NCI-H526 treated with DMSO at 0.1 percent for 48 hours (cell line): Measurements from ENCODE around the gene PRH1.

ENCODE experiments used
- DNase-seq: peaks from one replicate; lab custom pipeline; 2025; lab: John Stamatoyannopoulos, UW

PRH1 gene

DNA sequence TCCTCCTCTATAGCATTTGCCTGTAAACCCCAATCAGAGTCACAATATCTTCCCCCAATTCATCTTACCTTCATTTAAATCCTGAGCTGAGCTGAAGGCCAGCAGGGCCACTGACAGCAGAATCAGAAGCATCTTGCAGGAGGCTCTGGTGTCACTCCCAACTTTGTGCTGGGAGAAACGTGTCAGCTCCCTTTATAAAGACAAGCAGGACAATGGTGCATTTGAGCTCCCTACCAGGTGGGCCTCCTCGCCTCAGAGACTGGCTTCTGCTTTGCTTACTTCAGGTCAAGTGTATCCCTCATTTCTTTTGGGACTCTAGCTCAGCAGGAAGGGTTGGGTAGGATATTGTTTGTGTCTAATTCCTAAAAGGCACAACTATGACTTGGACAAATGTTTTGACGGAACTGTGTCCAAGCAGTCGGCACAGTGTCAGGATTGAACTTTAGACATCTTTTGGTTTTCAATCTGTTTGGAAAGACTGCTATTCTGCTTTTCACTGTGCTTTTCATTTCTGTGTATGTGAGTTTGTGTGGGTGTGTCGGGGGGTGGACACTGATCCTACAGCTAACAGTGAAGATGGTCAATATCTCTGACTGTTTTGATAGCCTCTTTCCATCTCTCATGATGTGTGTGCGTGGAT lies at the start of gene PRH1:
TSS of gene PRH1 (minus strand) at position 170 of the 640 bp plus-strand sequence. CDS start at position 132, 38 bp downstream.
- no peak for DNase-seq

DNA sequence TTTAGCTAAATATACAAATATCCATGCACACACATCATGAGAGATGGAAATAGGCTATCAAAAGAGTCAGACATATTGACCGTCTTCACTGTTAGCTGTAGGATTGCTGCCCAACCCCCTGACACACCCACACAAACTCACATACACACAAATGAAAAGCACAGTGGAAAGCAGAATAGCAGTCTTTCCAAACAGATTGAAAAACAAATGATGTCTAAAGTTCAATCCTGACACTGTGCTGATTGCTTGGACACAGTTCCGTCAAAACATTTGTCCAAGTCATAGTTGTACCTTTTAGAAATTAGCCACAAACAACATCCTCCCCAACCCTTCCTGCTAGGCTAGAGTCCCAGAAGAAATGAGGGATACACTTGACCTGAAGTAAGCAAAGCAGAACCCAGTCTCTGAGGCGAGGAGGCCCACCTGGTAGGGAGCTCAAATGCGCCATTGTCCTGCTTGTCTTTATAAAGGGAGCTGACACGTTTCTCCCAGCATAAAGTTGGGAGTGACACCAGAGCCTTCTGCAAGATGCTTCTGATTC lies 44.8 kb upstream of the PRH1 start, which contains the start of gene PRH2:
TSS of gene PRH2 (plus strand) at position 491 of the 541 bp plus-strand sequence. CDS start at position 529, 38 bp downstream.
- DNase-seq = no peak

DNA sequence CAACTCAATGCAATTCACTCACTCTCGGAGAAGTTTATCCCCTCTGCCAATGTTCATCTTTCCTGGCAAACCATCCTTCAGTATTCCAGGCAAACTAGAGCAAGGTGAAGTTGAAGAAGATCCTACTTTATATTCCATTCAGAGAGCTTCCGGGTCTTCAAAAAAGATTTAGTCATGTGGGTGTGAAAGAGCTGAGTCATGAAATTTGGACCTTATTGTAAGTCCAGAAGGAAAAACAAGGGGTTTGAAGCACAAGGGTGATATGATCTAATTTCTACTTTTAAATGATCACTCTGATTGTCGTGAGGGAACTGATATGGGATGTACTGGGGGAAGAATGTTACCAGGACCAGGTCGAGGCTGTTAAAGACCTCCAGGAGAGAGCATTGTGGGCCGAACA lies 42.2 kb upstream of the PRH1 start:
- DNase-seq = no peak

DNA sequence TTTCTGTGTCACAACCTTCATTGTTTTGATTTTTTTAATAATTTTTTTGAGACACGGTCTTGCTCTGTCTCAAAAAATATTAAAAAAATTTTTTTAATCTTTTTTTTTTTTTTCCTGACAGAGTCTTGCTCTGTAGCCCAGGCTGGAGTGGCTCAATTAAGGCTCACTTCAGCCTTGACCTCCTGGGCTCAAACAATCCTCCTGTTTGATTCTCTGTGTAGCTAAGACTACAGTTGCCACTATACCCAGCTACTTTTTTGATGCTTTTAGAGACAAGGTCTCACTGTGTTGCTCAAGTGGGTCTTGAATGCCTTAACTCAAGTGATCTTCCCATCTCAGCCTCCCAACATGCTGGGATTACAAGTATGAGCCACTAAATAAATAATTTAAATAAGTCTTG lies 35.8 kb upstream of the PRH1 start:
- DNase-seq = no peak

DNA sequence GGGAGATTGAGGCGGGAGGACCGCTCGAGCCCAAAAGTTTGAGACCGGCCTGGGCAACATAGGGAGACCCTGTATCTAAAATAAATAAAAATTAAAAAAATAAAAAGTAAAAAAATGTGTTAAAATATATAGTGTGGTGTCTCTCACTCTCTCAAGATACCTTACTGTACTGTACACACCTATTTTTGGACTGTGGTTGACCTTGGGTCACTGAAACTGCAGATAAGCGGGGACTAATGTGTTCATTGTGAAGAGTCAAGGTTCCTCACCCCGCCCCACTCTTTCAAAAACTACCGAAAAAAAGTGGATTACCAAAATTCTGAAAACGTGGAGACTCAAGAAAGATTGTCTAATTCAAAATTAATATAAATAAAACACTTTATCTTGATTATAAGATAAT lies 26.3 kb upstream of the PRH1 start:
- no peak for DNase-seq

DNA sequence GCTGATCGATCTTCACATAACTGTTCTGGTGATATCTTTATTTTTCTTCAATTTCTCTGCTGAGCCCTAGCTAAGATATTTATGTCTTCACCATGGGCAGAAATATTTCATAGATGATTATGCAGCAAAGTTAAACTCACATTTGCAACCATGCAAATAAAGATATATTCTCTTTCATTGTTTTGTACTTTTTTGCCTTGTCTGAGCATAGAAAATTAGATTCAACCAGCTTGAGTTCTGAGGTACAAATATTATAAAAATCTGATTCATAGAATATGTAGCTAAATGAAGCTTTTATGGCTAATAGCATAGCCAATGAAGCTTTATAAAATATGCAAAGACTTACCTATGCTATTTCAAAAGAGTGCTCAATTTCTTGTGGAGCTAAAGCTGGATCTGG lies 25.4 kb upstream of the PRH1 start, which contains the start of gene TAS2R13:
TSS of gene TAS2R13 (minus strand) at position 101 of the 400 bp plus-strand sequence. CDS start 264 bp downstream, outside the sequence.
- DNase-seq = no peak

DNA sequence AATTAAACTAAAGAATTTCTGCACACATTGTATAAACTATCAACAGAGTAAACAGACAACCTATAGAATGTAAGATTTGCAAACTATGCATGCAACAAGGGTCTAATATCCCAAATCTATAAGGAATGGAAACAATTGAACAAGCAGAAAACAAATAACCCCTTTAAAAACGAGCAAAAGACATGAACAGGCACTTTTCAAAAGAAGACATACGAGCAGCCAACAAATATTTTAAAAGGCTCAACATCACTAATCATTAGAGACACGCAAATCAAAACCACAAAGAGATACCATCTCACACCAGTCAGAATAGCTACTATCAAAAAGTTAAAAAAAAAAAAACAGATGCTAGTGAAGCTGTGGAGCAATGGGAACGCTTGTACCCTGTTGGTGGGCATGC lies 20.6 kb upstream of the PRH1 start:
- DNase-seq = no peak

DNA sequence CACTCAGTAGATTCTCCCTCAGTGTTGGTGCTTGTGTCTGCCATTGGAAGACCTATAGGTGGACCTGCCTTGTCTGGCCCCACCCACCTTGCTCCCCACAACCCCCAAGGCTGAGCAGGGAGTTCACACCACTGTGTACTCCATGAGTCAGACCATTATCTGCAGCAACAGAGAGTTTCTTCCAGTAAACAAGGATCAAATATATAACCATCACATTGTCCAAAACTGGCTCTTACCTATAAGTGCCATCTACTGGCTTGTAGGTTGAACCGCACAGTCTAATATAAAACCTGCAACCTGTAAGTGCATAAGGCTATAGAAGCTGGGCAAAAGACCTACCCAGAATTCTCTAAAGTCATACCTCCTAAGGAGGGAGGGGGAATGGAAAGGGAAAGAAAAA lies 17.4 kb upstream of the PRH1 start:
- no peak for DNase-seq

DNA sequence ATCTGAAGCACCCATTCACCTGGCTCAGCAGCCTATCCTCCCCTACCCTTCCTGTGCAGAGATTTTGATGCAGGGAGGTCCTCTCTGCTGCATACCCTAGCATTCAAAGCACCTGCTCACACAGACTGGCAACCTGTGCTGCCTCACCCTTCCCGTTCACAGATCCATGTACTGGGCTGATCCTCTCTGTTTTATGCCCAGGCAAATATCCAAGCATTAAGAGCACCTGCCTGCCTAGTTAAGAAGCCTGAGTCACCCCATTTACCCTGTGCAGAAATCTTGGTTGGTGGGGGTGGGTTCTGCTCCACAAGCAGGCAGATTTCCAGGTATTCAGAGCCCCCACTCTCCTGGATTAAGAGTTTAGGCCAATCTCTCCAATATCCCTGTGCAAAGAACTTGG lies 16.9 kb upstream of the PRH1 start:
- no peak for DNase-seq

DNA sequence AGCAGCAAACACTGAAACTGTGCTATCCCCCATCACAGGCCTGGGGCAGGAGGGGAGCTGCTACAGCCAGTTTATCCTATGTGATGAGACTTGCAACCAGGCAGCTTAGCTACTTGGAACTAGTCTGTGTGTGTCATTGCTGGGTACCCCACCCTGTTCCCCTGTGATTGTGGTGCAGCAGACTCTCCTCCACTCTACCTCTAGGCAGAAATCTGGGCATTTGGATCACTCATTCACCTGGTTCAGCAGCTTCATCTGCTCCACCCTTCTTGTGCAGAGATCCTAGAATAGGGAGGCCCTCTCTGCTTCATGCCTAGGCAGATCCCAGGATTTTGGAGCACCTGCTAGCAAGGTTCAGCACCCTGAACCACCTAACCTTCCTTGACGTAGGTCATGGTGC lies 16.5 kb upstream of the PRH1 start:
- no peak for DNase-seq

DNA sequence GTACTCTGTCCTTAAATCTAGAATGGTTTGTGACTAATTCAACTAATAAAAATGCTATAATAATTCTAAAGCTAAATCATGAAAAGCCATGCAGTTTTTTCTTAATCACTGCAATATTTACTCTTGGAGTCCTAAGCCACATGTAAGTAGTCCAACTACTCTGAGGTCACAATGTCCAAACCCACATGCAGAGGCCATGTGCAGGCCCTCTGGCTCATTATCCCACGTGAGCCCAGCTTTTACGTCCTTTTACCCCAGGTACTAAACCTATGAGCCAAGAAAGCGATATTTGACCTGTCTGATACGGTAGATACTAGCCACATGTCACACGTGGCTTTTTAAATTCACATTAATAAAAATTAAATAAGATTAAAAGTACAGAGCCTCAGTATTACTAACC lies 12.8 kb upstream of the PRH1 start:
- DNase-seq = no peak

DNA sequence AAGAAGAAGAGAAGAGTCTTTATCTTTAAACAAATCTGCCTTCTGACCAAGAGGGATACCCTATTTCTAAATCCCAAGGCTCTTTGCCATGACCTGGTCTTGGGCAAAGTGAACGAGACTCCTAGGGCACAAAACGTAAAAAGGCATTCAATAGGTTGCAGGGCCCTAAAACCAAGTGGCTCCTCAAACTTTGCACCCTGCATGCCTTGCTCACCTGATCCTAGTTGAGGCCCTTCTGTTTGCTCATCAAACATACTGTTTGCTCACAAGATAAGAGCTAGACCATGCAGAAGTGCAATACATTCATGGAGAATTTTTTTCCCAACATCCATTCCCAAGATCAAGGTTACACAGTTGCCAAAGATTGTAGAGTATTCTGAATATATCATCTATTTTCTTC lies 7.9 kb upstream of the PRH1 start:
- no peak for DNase-seq

DNA sequence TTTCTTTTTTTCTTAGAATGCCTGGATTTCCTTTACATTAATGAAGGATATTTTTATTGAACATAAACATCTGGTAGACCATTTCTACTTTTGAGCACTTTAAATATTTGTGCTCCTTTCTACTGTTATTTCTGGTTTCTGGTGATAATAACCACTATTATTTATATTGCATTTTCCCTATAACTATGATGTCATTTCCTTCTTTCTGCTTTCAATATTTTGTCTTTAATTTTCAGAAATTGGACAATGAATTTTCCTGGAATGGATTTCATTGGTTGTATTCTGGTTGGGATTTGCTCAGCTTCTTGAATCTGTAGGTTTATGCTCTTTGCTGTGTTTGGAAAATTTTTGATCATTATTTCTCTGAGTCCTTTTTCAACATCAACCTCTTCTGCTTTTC lies 5.2 kb upstream of the PRH1 start:
- DNase-seq = no peak

DNA sequence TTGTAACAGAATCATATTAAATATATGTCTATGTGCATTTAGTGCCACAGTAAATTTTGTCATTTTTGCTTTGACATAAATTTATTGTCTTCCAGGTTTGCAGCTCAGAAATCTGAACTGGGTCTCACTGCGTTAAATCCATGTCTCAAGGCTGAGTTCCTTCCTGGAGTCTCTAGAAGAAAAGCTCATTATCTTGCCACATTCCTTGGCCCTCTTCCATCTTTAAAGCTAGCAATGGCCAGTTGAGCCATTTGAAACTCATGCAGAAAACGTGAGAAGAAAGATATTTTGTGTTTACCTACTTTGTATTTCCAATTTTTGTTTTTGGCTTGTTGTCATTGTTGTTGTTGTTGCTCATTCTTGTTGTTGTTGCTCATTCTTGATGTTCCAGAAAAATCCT lies 10.7 kb downstream of the PRH1 start:
- no peak for DNase-seq

DNA sequence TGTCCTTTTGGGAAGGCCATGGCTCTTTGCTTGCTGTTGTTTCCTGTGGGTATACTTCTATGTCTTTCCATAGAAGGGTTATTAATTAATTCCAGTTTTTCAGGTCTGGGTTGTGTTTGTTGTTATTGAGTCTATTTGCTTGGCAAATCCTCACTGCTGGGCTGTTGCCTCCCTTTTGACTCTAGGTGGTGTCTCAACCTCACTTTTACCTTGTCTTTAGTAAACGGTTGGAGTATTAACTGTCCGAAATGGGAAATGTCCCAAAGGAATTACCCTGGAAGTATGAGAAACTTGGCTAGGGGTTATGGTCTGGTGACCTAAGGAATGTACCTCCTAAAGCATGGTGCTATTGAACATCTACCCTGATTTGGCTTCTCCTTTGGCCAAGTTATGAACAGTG lies 16.7 kb downstream of the PRH1 start:
- peak; percentile 4 for DNase-seq

DNA sequence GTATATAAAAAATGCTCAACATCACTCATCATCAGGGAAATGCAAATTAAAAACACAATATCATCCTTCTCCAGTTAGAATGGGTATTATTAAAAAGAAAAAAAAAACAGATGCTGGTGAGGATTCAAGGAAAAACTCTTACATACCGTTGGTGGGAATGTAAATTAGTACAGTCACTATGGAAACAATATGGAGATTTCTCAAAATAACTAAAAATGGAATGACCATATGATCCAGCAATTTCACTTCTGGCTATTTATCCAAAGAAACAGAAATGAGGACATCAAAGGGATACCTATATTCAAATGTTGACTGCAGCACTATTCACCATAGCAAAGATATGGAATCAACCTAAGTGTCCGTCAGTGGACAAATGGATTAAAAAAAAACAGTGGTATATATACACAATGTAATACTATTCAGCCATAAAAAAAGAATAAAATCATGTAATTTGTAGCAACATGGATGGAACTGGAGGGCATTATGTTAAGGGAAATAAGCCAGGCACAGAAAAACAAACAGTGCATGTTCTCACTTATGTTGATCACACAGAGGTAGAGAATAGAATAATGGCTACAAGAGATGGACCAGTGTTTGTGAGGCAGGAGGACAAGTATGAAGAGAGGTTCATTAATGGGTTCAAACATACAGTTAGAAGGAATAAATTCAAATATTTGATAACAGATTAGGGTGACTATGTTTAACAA lies 20.4 kb downstream of the PRH1 start:
- DNase-seq = no peak

DNA sequence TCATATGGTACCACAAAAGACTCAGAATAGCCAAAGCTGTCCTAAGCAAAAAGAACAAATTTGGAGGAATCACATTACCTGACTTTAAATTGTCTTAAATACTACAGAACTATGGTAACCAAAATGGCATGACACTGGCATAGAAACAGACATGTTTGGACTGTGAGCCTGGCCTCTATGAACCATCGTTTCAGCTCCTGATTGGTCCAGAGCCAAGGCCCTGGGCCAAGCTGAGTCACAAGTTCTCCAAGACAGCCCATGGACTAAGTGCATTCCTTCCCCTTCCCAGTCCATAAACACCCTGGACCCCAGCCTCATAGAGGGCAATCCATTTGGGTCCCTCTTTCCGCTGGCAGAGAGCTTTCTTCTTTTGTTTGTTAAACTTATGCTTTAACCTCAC lies 22.7 kb downstream of the PRH1 start:
- no peak for DNase-seq

DNA sequence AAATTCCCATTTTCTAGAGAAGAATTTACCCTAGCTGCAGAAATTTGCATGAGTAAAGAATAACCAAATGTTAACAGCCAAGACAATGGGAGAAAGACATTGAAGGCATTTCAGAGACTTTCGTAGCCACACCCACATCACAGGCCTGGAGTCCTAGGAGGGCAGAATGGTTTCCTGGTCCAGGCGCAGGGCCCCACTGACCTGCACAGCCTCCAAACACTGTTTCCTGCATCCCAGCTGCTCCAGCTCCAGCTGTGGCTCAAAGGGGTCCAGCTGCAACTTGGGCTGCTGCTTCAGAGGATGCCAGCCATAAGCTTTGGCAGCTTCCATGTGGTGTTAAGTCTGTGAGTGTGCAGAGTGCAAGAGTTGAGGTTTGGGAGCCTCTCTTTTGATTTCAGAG lies 28.2 kb downstream of the PRH1 start:
- no peak for DNase-seq

DNA sequence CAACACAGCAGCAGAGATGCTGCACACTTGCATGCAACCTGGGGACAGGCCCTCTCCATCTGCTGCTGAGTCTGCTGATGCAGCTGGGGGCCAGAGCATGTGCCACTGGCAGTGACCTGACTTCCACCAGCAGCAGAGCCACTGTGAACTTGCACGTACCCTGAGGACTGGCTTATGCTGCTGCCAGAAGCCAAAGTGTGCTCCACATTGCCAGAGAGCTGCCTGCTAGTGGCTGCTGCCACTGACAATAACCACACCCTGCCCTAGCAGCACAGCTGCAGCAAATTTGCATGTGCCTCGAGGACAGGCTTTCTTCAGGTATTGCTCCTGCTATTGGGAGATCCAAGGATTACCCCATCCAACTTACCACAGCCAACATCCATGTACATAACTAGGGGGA lies 30.3 kb downstream of the PRH1 start:
- DNase-seq = peak; percentile 25

DNA sequence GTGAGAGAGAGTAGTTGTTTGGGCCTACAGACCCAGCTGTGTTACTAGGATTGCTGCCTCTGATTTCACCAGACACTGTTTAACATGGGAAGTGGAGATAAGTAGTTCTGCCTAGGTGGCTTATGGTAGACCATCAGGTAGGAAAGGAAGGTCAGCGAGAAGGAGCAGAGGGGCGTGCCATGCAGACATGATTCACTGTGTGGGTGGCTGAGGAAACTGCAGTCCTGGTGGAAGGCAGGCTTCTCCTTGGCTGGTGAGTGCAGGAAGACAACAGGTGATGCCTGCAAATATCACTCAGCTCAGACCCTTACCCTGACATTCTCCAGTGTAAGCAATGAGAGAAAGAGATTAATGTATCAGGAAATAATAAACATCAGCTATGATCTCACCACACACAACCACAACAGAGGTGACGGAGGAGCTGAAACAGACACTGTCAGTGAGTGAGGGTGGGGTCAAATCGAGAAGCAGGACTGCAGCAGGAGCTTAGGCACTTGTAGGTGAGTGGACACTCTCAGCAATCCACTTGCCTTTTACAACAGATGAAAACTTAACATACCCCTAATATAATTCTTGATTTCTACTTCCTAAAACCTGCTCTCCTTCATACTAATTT lies 32.7 kb downstream of the PRH1 start:
- no peak for DNase-seq

DNA sequence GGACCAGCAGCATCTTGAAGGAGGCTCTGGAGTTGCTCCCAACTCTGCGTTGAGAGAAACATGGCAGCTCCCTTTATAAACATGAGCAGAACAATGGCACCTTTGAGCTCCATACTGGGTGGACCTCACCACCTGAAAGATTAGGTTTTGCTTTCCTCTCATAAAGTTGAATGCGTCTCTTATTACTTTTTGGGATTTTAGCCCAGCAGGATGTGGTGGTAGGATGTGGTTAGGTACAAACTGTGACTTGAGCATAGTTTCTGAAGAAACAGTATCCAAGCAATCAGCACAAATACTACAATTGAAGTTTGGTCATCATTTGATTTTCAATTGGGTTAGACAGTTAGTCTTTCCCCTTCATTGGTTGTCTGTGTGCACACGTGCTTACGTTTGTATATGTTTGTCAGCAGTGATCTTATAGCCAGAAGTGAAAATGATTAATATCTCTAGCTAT lies 34.6 kb downstream of the PRH1 start, which contains the start of gene PRR4:
TSS of gene PRR4 (minus strand) at position 51 of the 454 bp plus-strand sequence. CDS start at position 13, 38 bp downstream.
- no peak for DNase-seq

DNA sequence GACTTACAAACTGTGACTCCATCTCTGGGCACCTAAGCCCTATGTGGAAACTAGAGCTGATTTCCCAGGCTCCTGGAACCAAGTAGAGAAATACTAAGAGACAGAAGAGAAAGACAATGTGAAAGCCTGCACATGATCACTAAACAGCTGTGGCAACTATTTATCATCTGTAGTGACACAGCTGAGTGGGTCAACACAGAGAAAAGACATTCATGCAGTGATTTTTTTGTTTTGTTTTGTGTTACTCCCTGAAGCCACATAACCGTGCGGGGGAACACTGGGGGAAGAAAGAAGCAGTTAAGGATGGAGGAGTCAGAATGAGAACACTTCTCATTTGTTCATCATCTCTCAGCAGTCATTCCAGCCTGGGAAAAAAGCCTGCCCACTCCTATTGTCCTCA lies 36.3 kb downstream of the PRH1 start:
- DNase-seq = no peak

DNA sequence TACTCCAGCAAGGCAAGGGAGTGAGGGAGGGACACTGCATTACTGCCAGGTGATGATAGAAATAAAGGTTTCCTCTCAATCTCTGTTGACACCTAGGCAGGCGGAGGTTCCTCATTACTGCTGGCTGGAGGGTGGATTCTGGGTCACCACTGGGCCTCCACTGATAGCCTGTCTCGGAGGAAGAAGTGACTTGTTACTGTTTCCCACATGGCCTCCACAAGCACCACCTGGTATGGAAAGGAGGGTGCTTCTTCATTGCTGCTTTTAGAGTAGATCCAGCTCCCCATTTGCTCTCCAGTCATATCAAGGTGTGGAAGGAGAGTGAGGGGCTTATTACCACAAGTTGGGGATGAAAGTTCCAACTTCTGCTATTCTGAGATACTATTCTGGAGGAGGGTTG lies 41.2 kb downstream of the PRH1 start:
- no peak for DNase-seq
